Stimulated activated CD8-positive, alpha-beta memory T cell treated with anti-CD3 and anti-CD28 coated beads, Interleukin-4, amount 100 ng/mL, for 4 hours (primary cell): Measurements from ENCODE around the gene DDIAS.
"Not testable (repeated sequence)": the region's sequence is repeated elsewhere in the genome, so short reads cannot be mapped to it uniquely, and the experiment has no call there.

Experiments
- DNase-seq, 2 donors: peaks; one replicate each; pipeline ENCODE4 v3.0.0-alpha.2; 2020; ENCODE audit warnings: low read depth in 2 of 2, low spot score in 1 of 2

DDIAS gene

DNA sequence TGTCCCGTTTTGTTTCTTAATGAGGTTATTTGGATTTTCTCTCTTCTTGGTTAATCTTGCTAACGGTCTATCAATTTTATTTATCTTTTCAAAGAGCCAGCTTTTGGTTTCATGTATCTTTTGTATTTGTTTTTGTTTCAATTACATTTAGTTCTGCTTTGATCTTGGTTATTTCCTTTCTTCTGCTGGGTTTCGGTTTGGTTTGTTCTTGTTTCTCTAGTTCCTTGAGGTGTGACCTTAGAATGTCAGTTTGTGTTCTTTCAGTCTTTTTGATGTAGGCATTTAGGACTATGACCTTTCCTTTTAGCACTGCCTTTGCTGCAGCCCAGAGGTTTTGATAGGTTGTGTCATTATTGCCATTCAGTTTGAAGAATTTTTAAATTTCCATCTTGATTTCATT is 18.7 kb downstream of the DDIAS start:
- not testable (repeated sequence) for DNase-seq

DNA sequence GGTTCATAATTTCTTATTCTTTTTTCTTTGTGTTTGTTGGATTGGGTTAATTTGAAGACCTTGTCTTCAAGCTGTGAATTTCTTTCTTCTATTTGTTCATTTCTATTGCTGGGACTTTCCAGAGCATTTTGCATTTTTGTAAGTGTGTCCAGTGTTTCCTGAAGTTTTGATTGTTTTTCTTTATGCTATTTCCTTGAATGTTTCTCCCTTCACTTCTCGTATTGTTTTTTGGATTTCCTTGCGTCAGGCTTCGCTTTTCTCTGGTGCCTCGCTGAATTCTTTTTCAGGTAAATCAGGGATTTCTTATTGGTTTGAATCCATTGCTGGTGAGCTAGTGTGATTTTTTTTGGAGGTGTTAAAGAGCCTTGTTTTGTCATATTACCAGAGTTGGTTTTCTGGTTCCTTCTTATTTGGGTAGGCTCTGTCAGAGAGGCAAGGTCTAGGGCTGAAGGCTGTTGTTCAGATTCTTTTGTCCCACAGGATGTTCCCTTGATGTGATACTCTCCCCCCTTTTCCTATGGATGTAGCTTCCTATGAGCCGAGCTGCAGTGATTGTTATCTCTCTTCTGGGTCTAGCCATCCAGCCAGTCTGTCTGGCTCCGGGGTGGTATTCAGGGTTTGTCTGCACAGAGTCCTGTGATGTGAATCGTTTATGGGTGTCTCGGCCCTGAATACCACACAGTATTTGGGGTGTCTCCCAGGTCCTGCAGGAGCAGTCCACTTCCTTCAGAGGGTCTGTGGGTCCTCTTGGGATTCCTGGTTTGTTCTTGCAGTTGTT is 21.0 kb downstream of the DDIAS start:
- DNase-seq, result not testable (repeated sequence)

DNA sequence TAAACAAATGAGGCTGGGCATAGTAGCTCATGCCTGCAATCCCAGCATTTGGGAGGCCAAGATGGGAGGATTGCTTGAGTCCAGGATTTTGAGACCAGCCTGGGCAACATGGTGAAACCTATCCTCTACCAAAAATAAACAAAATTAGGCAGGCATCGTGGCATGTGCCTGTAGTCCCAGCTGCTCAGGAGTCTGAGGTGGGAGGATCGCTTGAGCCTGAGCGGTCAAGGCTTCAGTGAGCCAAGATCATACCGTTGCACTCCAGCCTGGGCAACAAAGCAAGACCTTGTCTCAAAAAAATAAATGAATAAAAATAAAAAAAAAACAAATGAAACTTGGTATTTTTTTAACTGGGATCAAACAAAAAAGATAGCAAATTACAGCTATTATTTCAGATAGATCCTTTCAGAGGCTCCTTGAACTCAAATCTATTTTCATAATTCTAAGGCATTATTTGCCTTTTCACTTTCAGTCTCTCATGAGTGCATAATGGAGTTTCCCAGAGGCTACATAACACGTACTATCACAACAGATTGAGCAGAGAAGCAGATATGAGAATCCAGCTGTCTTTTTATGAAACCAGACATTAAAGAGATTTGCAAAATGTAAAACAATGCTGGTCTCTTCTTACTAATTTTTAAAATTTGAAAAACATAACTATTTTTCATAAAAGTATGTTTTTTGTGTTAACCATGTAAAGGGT is 23.1 kb downstream of the DDIAS start:
- no peak for DNase-seq

DNA sequence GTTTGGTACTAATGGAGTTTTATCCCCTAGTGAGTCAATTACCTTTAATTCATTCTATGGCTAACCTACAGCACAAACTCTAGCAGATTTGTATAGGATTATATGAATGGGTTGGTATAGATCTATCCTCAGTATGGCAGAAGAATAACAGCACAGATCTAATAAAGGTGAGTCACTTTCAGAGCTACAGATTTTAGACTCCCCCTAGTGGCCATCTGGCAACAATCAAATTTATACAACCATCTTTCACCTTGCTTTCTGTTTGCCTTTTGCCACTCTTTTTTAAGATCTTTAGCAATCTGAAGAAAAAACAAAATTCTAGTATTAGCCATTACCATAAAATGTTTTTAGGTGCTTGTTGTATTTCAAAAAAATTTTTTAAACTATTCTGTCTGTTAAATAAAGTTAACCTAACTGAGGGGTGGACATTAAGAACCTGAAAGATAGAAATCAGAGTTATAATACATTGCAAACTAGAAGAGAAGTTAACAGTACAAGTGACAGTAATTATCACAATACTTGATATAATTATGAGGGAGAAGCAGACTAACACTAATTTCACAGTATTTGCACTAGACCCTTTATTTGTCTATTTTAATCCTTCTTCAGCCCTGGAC is 25.8 kb downstream of the DDIAS start:
- DNase-seq, result peak in 1 of 2 donors; percentile 2

DNA sequence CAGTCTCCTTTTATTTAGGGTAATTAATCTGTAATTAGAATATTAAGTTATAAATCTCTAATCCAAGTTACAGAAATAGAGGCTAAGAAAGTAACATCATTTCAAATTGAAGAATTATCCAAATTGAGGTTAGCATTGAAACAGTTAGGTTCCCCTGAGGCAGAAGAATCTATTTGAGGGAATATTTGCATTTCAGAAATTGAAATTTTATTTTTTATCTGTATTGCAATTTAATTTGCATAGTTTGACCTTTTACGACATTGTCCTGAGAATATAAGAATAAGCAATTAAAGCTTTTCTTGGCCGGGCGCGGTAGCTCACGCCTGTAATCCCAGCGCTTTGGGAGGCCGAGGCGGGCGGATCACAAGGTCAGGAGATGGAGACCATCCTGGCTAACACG is 27.6 kb downstream of the DDIAS start:
- DNase-seq, result no peak

DNA sequence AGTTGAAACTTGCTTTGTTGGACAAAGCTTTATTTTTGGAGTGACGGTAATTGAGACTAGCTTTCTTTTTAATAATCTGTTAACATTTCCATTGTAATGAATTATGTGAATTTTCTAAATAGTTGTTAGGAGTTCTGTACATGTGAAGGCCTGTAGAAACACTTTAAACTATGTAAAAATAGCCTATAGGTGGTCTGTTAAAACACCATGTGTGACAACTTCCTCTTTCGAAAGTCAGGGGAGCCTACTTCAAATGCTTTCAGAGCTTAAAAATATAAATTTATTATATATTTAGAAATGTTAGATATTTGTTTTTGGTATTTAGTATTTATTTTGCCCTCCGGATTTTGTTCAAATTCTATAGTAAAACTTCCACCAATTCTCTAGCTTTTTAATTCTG is 28.7 kb downstream of the DDIAS start:
- no peak for DNase-seq

DNA sequence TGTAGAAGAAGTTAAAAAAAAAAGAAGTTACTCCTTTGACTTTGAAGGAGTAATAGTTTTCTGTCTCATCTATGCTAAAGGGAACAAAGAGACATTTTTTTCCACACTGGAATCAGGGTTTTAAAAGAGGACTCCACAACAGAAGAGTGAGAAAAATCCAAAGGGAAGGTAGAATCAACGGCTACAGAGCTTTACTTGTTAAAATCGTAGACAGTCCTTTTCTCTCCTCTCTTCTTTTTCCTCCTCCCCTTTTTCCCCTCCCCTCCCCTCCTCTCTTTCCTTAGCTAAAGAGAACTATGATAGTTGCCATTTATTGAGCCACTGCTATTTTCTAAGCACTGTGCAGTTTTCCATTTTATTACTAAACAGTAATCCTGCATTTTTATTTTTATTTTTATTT is 29.2 kb downstream of the DDIAS start:
- DNase-seq, result no peak

DNA sequence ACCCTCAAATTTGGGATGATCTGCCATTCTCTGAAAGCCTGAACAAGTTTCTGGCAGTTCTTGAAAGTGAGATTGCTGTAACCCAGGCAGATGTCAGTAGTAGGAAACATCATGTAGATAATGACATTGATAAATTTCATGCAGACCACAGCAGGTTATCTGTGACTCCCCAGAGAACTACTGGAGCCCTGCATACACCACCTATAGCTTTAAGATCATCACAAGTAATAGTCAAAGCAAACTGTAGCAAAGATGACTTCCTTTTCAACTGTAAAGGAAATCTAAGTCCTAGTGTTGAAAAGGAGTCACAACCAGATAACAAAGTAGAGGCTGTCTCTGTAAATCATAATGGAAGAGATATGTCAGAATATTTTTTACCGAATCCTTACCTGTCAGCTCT is 31.0 kb downstream of the DDIAS start:
- DNase-seq, result no peak

DNA sequence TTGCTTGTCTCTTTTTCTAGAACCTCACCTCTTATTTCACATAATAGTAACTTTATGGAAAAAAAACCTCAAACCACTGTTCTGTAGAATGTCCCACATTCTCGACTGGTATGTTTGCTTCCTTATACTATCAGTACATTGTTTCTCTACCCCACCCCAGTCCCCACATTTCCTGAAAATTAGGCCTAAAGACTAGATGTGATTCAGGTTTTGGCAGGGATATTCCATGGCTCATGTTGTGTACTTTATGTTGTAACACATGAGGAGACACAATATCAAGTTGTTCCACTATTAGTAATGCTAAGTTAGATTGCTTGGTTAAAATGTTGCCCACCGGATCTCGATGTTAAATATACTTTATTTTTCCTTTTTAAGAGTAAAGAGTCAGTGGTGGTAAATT is 34.7 kb downstream of the DDIAS start:
- DNase-seq, result no peak

DNA sequence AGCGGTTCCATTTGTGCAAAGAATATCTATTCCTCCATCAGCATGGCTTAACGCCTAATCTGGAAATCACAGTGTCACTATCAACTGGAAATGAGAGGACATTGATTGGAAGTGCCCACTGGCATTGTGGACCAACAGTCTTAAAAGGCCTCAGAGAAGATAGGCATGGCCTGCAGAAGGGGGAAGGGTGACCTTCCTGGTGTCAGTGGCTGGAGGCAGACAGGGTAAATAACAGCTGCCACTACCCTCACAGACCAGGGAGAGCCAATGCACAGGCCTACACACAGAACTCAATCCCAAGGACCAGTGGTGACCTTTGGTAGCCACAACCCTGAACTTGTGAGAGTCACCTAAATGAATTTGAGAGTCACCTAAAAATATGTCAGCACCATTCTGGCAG is 36.0 kb downstream of the DDIAS start:
- DNase-seq, result no peak

DNA sequence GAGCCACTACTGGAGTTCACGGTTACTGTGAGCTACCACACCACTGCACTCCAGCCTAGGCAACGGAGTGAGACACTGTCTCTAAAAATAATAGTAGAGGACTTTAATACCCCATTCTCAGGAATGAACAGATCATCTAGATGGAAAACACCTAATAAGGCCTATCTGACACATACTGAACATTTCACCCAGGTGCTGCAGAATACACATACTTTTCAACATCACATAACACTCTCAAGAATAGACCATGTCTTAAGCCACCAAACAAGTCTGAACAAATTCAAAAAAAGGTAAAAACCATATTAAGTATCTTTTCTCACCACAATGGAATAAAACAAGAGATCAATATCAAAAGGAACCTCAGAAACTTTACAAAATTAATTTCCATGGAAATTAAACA is 37.9 kb downstream of the DDIAS start:
- DNase-seq, result no peak

DNA sequence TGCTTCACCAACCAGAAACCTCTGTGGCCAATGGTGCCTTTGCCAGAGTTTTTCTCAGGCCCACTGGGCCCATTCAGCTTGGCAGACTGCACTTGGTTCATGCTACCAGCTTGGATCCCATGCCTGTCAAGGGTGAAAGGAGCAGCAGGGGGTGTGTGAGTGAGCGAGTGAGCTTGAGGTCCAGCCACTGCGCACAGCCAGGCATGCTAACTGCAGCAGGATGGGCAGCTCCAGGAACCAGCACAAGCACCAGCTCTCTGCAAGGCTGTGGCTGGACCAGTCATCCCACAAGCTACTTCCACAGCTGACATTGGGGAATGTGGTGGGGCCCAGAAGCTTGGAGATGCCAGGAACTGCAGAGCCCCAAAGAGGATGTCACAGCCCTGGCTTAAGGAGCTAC is 40.8 kb downstream of the DDIAS start:
- no peak for DNase-seq

DNA sequence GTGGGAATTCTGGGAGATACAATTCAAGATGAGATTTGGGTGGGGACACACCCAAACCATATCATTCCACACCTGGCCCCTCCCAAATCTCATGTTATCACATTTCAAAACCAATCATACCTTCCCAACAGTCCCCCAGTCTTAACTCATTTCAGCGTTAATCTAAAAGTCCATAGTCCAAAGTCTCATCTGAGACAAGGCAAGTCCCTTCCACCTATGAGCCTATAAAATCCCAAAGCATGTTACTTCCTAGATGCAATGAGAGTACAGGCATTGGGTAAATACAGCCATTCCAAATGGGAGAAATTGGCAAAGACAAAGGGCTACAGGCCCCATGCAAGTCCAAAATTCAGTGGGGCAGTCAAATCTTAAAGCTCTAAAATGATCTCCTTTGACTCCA is 41.9 kb downstream of the DDIAS start:
- not testable (repeated sequence) for DNase-seq

DNA sequence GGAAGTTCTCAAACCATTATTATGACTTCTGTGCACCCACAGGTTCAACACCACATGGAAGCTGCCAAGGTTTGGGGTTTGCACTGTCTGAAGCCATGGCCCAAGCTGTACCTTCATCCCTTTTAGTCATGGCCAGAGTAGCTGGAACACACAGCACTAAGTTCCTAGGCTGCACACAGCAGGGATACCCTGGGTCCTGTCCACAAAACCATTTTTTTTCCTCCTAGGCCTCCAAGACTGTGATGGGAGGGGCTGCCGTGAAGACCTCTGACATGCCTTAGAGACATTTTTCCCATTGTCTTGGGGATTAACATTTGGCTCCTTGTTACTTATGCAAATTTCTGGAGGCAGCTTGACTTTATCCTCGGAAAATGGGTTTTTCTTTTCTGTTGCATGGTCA is 42.7 kb downstream of the DDIAS start:
- DNase-seq, result no peak

DNA sequence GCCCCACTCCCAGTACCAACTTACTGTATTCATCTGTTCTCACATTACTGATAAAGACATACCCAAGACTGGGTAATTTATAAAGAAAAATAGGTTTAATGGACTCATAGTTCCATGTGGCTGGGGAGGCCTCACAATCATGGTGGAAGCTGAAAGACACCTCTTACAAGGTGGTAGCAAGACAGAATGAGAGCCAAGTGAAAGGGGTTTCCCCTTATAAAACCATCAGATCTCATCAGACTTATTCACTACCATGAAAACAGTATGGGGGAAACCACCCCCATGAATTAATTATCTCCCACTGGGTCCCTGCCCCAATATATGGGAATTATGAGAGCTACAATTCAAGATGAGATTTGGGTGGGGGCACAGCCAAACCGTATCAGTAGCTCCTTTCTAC is 43.5 kb downstream of the DDIAS start:
- DNase-seq, result not testable (repeated sequence)

DNA sequence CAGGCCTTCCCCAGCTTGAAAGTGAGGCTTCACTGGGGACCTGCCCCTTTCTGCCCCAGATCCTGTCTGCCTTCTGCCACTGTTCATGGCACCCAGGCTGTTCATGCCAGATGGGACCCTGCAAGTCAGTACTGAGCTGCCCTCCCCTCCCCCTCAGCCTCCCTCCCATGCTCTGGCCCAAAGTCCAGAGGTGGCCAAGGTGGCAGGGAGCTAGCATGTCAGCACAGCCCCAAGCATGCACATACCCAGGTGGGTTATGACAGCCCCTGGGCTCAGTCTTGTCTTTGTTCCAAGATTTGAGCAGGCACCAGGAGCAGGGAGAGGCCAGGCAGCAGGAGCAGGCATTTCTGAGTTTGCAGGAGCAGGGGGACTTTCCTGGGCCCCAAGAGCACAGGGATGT is 44.1 kb downstream of the DDIAS start:
- no peak for DNase-seq

DNA sequence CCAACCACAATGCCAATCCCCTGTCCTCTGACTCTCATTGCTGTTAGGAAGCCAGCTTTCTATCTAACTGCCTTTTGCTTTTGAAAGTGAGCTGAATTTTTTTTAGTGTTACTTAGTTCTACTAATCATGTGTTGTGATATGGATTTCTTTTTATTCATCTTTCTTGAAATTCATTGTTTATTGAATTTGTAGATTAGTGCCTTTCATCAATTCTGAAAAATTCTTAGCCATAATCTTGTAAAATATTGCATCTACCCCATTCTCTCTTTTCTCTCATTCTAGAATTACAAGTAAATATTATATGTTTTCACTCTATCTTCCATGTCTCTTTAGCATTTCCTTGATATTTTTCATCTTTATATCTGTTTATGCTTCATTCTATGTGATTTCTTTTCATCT is 47.8 kb downstream of the DDIAS start:
- DNase-seq, result no peak

DNA sequence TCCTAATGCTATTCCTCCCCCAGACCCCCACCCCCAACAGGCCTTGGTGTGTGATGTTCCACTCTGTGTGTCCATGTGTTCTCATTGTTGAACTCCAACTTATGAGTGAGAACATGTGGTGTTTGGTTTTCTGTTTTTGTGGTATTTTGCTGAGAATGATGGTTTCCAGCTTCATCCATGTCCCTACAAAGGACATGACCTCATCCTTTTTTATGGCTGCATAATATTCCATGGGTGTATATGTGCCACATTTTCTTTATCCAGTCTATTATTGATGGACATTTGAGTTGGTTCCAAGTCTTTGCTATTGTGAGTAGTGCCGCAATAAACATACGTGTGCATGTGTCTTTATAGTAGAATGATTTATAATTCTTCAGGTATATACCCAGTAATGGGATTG is 49.0 kb downstream of the DDIAS start:
- DNase-seq, result not testable (repeated sequence)

DNA sequence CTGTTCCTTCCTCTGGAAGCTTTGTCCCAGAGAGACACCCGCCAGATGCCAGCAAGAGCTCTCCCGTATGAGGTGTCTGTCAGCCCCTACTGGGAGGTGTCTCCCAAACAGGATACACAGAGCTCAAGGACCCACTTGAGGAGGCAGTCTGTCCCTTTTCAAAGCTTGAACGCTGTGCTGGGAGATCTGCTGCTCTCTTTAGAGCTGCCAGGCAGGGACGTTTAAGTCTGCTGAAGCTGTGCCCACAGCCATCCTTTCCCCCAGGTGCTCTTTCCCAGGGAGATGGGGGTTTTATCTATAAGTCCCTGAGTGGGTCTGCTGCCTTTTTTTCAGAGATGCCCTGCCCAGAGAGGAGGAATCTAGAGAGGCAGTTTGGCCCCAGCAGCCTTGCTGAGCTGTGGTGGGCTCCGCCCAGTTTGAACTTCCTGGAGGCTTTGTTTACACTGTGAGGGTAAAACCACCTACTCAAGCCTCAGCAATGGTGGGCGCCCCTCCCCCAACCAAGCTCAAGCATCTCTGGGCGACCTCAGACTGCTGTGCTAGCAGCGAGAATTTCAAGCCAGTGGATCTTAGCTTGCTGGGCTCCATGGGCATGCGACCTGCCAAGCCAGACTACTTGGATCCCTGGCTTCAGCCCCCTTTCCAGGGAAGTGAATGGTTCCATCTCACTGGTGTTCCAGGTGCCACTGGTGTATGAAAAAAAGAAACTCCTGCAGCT is 54.4 kb downstream of the DDIAS start:
- peak in 1 of 2 donors; percentile 64 for DNase-seq

DNA sequence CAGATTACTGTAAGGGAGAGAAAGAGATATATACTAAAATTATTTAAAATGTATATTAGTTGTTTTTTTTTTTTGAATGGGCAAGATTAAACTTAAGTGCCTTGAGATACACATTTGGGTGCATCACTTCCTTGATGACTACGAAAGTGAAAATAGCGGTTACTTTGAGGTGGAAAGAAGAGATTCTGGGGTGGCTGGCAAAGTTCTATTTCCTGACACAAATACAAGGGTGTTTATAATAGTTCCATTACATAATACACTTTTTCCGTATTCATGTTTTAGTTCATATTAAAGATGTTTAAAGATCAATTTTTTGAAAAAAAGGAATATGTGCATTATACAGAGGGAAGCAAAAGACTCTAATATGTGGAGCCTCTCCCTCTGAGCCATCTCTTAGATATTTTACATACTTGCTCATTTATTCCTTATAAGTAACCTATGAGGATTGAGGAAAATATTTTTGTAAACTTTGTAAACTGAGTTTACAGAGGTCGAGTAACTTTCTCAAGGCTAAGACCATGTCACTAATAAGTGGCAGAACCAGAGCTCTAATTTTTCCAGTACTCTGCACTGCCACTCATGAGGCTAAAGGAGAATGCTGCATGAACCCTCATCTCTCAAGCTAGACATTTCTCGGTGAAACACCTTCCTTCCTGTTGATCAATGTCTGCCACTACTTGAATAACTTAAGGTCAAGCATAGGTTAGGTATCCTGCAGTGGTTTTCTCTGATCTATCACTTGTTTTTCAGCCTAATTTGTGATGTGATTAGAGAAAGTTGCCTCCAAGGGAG is 58.6 kb downstream of the DDIAS start:
- no peak for DNase-seq

DNA sequence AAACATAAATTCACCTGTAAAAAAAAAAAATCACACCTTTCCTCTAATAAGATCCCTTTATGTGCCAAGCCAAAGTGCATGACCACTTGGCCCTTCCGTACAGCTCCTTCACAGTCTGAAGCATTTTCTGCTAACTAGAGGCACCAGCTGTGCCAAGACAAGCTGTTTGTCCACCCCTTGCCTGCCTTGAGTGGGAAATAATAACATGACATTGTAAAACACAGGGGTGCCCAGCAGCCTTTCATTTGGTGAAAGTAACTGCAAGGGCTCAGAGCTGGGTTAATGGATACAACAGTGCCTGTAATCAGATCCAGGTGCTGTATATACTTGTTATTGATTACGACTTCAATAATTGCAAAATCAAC is 59.2 kb downstream of the DDIAS start:
- DNase-seq, result no peak
